T1000 (cell line): ENCODE results near the gene ZNF146.
"Not testable (repeated sequence)": the region's sequence is repeated elsewhere in the genome, so short reads cannot be mapped to it uniquely, and the experiment has no call there.

Source experiments
- DNase-seq: peaks from one replicate; lab custom pipeline; 2025; ENCODE audit warnings: mixed read lengths; lab: John Stamatoyannopoulos, UW

Gene ZNF146

DNA sequence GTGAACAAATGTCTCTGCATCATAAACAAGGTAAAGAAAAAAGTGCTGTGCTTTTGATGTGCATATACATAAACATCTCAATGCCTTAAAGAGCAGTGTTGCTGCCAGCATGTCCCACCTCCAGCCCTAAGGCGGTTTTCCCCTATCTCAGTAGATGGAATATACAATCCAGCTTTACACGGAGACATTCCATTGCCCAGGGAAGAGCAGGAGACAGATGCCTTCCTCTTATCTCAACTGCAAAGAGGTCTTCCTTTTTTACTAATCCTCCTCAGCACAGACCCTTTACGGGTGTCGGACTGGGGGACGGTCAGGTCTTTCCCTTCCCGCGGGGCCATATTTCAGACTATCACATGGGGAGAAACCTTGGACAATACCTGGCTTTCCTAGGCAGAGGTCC is 18.7 kb downstream of the ZNF146 start:
- not testable (repeated sequence) for DNase-seq

GRCh38 chr19:36236304-36236945 is 21.5 kb downstream of the ZNF146 start:
- no peak for DNase-seq

DNA sequence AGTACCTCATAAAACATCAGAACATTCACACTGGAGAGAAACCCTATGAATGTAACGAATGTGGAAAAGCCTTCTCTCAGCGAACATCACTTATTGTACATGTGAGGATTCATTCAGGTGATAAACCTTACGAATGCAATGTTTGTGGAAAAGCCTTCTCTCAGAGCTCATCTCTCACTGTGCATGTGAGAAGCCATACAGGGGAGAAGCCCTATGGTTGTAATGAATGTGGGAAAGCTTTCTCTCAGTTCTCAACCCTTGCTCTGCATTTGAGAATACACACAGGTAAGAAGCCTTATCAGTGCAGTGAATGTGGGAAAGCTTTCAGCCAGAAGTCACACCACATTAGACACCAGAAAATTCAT is 22.0 kb downstream of the ZNF146 start:
- no peak for DNase-seq

GRCh38 chr19:36244066-36244465 is 29.2 kb downstream of the ZNF146 start:
- no peak for DNase-seq

DNA sequence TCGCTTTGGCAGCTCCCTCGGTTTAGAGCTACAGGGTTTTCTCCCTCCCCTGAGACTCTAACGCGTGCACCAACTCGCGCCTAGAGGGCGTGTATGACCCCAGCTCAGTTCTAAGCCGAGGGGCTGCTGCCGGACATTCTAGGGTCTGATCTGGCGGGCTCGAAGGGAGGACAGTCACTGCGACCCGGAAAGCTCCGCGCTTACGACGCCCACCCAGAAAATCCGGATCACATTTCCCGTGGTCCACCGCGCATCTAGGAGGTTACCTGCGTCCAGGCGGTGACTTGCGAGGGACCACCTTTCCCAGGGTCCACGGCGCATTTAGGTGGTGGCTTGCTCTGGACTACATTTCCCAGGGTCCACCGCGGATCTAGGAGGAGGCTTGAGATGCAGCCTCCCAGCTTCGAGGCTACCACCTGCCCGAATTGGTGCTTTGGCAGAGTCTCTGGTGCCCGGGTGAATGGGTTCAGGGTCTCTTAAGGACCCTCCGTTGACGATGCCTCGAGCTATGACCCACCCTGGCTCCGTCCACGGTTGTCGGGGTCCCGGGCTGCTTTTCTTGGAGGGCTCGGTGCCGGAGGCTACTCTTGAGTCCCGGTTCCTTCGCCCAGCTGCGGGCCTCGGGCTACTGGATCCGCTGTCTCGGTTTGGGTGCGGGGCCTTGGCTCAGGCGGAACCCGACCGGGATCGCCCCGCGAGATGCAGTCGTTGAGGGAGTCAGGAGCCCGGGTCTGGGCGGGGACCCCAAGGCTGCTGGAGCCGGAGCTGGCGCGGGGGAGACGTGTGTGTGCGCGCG is 30.5 kb downstream of the ZNF146 start:
- no peak for DNase-seq

DNA sequence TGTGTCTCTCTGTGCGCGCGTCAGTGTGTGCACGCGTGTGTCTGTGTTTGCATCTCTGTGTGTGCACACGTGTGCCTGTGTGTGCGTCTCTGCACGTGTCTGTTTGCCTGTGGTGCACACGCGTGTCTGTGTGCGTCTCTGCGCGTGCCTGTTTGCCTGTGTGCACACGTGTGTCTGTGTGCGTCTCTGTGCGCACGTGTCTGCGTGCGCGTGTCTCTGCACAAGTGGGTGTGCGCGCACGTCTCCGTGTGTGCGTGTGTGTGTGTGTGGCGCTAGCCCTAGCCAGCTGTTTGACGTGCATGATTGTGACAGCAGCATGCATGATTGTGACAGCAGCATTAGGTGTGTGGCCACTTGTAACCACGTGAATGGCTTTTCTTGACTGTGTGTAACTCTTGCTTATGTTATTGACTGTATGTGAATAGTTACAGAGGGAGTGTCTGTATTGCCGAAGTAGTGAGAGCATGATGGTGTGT is 31.1 kb downstream of the ZNF146 start:
- no peak for DNase-seq

DNA sequence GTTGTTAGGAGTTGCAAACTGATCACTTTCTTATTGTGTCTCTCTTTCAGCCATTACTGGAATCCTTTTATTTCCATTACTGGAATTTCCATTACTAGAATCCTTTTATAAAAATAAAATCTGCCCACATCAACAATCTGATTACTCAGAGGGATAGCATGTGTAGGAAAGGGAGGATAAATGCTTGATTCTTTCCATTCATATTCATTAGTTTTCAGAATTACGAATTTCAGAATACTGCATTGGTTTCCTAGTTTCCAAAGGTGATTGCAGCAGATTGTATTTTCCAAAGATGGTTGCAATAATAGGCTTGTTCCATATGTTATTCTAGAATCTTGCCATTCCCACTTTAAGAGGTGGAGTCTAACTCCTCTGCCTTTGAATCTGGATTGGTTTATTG is 37.1 kb downstream of the ZNF146 start:
- DNase-seq, result no peak

DNA sequence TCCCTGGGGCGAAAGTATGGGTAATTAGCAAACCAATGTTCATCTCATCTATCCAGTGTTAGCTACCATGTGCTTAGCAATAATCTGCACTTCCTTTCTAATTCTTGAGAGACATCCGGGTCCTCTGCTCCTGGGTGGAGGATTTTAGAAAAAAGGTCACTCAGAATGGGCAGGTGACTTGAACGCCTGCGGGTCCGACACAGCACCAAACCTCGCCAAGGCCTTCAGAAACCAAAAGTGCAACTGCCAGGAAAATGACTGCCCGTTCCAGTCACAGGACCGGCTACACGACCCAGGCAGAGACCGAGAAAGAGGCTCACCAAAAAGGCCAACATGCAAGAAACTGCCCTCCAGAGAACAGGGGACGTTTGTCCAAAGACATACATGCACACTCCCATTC is 39.9 kb downstream of the ZNF146 start:
- no peak for DNase-seq

- no peak for DNase-seq
Measured at GRCh38 chr19:36255316-36255715, 40.4 kb downstream of the ZNF146 start.

DNA sequence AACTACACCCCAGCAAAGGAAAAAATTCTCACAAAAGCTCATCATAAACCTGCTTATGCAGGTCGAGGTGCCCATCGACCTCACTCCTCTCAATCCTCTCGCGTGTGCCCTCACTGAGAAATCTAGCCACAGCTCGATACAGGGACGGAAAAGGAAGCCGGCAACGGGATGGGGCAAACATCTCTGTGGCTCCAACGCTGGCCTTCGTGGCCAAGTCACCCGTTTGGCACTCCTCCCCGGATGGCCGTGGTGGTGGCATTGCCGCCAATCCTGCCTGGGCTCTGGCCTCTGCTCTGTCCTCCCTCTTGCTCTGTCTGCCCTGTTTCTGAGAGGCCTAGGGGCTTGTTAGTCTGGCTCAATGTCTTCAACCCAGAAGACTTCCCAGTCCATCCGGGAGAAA is 41.2 kb downstream of the ZNF146 start:
- DNase-seq, result no peak

DNA sequence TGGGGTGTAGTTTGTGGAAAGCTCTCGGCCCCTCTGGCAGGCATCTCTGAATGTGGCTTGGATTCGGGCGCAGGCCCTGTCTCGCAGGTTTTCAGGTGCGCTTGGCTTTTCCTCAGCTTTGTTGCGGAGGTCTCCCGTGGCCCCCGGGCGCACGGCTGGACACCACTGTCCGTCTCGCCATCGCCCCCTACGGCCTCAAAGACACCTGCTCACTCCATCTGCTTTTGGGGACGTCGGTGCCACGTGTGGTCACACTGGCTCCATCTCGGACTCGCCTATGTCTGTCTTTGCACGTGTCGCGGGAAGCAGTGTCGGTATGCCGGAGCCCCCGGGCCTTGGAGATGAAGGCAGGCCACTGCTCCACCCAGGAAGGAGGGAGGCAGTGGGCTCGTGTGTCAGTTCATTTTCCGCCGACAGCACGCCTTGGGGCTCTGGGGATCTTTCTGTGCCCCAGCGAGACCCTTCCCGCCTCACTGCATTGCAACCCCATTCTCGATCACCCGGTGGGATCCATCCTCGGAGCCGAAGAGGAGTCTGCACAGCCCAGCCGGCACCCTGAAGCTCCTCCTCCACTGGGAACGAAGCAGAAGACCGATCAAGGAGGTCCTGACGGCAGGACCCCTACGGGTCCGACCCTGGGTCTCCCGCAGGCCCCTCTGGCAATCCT is 42.1 kb downstream of the ZNF146 start:
- no peak for DNase-seq

- no peak for DNase-seq
Measured at GRCh38 chr19:36257520-36257876, 42.6 kb downstream of the ZNF146 start.

DNA sequence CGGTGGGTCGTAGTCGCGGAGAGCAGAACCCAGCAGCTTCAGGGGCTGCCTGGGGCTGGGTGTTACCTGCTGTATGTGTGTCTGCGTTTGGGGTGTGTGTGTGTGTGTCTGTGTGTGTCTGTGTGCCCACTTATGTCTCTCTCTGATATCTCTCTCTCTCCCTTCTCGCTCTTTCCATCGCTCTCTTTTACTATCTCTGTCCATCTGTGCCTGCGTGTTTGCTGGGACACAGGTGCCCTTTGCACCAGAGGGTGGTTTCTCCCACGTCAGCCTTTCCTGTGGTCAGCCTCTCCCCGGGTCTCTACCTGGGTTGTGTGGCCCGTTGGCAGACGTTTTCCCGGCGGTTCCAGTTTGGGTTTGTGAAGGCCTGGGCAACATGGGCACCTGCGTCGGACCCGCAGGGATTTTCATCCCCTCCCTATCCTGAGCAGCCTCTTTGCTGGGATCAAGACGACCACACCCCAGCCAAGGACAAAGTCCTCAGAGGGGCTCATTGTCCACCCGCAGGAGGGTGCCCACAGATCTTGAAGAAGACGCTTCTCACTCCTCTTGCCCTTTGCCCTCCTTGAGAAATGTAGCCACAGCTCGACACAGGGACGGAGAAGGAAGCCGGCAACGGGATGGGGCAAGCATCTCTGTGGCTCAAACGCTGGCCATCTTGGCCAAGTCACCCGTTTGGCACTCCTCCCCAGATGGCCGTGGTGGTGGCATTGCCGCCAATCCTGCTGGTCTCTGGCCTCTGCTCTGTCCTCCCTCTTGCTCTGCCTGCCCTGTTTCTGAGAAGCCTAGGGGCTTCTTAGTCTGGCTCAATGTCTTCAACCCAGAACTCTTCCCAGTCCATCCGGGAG is 43.3 kb downstream of the ZNF146 start:
- no peak for DNase-seq

- no peak for DNase-seq
Measured at GRCh38 chr19:36259211-36259610, 44.3 kb downstream of the ZNF146 start.

DNA sequence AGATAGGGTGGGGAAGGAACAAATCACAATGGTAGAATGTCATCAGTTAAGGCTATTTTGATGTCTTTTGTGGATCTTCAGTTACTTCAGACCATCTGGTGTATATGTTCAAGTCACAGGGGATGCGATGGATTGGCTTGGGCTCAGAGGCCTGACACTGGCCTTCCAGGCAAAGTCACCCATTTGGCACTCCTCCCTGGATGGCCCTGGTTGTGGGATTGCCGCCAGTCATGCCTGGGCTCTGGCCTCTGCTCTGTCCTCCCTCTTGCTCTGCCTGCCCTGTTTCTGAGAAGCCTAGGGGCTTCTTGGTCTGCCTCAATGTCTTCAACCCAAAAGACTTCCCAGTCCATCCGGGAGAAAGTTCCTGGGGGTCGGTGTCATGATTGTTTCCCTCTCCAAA is 50.2 kb downstream of the ZNF146 start:
- no peak for DNase-seq

GRCh38 chr19:36265856-36266374 is 51.0 kb downstream of the ZNF146 start:
- DNase-seq, result no peak

- no peak for DNase-seq
Measured at GRCh38 chr19:36266375-36266961, 51.6 kb downstream of the ZNF146 start.

GRCh38 chr19:36267061-36267845 is 52.3 kb downstream of the ZNF146 start:
- DNase-seq, result no peak

DNA sequence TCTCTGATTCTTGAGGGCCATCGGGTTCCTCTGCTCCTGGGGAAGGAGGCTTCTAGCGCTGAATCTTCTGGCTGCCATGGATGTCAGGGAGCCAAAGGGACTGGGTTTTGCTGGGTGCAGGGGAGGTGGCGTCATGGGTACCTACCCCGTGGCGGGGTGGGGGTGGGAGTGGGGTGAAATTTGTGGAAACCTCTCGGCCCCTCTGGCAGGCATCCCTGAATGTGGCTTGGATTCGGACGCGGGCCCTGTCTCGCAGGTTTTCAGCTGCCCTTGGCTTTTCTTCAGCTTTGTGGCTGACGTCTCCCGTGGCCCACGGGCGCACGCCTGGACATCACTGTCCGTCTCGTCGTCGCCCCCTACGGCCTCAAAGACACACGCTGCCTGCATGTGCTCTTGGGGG is 53.2 kb downstream of the ZNF146 start:
- not testable (repeated sequence) for DNase-seq

DNA sequence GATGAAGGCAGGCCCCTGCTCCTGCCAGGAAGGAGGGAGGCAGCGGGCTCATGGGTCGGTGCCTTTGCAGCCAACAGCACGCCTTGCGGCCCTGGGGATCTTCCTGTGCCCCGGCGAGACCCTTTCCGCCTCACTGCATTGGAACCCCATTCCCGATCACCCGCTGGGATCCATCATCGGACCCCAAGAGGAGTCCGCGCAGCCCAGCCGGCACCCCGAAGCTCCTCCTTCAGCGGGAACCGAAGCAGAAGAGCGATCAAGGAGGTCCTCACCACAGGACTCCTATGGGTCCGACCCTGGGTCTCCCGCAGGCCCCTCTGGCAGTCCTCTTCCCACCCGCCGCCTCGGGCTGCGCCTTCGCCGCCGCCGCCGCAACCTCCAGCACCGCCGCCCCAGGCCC is 53.7 kb downstream of the ZNF146 start:
- not testable (repeated sequence) for DNase-seq

- DNase-seq, result not testable (repeated sequence)
Measured at GRCh38 chr19:36269295-36269694, 54.4 kb downstream of the ZNF146 start.
